ENCODE results near the gene DHRS9. TPM values are rescaled to one million over a fixed set of nuclear protein-coding genes. Genes with fewer than 3 reads are reported as not detected.

DHRS9 gene
- total and polyA plus RNA-seq, 2 donors (not counting 1 experiment from before 2014, with no cell fraction given), result 0.25 to 0.94 TPM

GRCh38 chr2:169110916-169111315 lies 41.6 kb downstream of the DHRS9 start:
- Mint-ChIP-seq H3K27me3 (no peaks in the 10 kb centered on the region), H3K9me3 (ENCODE audit: insufficient read depth) (no peaks in the 10 kb centered on the region), H3K27ac (no peak overlapping the region), H3K4me1 (peaks cover 29% of the 10 kb centered on the region), H3K4me3 (no peak overlapping the region)
- Histone ChIP-seq H4K20me1 (ENCODE audit: control insufficient read depth, insufficient read depth, low read length, poor library complexity, severe bottlenecking) (no peaks in the 10 kb centered on the region), H3K4me1 (ENCODE audit: control insufficient read depth in 2 of 2, insufficient read depth in 2 of 2, low read length in 2 of 2) (peaks cover 20 to 30% of the 10 kb centered on the region in 2 donors), H3K36me3 (replicated peaks in 1 of 2; ENCODE audit: control extremely low read depth in 1 of 2, control insufficient read depth in 1 of 2, extremely low read depth in 1 of 2, insufficient read depth in 2 of 2, low read length in 1 of 2) (no peaks in the 10 kb centered on the region), H2AFZ (ENCODE audit: insufficient read depth, low read depth, low read length, poor library complexity, severe bottlenecking) (no peak overlapping the region), H3K27me3 (replicated peaks in 1 of 4; ENCODE audit: control extremely low read depth in 1 of 4, control insufficient read depth in 3 of 4, insufficient read depth in 4 of 4, low read length in 3 of 4) (peaks cover 0 to 14% (median 0%) of the 10 kb centered on the region in 4 experiments), H3K79me2 (ENCODE audit: control insufficient read depth, insufficient read depth, low read length) (no peaks in the 10 kb centered on the region), H3K4me3 (ENCODE audit: control extremely low read depth in 1 of 5, extremely low read depth in 1 of 5, insufficient read depth in 1 of 5, low read depth in 2 of 5, low read length in 4 of 5) (no peak overlapping the region), H3K27ac (ENCODE audit: low read length in 2 of 2) (no peak overlapping the region), H3K4me2 (replicated peaks; ENCODE audit: low read depth, low read length, poor library complexity, severe bottlenecking) (no peak overlapping the region), H3K9ac (ENCODE audit: low read length) (no peak overlapping the region), H3K9me3 (ENCODE audit: control extremely low read depth in 1 of 3, control insufficient read depth in 2 of 3, insufficient read depth in 1 of 3, low read length in 2 of 3) (no peaks in the 10 kb centered on the region)
- ChIA-PET CTCF (interaction anchor here (3.4 to 4.8 kb wide), 3 partner anchors 14 to 31 kb away, joined by 26 to 45 read pairs (median 38); no protein-coding TSS in a partner anchor), POLR2A (no interaction called here)
- TF ChIP-seq, protein P1, sequence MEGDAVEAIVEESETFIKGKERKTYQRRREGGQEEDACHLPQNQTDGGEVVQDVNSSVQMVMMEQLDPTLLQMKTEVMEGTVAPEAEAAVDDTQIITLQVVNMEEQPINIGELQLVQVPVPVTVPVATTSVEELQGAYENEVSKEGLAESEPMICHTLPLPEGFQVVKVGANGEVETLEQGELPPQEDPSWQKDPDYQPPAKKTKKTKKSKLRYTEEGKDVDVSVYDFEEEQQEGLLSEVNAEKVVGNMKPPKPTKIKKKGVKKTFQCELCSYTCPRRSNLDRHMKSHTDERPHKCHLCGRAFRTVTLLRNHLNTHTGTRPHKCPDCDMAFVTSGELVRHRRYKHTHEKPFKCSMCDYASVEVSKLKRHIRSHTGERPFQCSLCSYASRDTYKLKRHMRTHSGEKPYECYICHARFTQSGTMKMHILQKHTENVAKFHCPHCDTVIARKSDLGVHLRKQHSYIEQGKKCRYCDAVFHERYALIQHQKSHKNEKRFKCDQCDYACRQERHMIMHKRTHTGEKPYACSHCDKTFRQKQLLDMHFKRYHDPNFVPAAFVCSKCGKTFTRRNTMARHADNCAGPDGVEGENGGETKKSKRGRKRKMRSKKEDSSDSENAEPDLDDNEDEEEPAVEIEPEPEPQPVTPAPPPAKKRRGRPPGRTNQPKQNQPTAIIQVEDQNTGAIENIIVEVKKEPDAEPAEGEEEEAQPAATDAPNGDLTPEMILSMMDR (IDR thresholded peaks at IDR 0.05), result no peak
- no peak for TF ChIP-seq EZH2 (IDR thresholded peaks at IDR 0.05; ENCODE audit: borderline replicate concordance, insufficient read depth, low read depth, low read length, poor library complexity, severe bottlenecking)
- intact Hi-C loops (cut with micrococcal nuclease), result no loop called here
- ATAC-seq (ENCODE audit: low read depth) (no peak), DNase-seq (no peak)
- WGBS (ENCODE audit: insufficient coverage), result 28% methylated on average over 13 of the region's 18 CpGs

GRCh38 chr2:169112841-169113240 lies 43.5 kb downstream of the DHRS9 start:
- Histone ChIP-seq H2AFZ (ENCODE audit: insufficient read depth, low read depth, low read length, poor library complexity, severe bottlenecking) (no peak overlapping the region), H3K36me3 (replicated peaks in 1 of 2; ENCODE audit: control extremely low read depth in 1 of 2, control insufficient read depth in 1 of 2, extremely low read depth in 1 of 2, insufficient read depth in 2 of 2, low read length in 1 of 2) (no peaks in the 10 kb centered on the region), H3K27ac (ENCODE audit: low read length in 2 of 2) (no peak overlapping the region), H4K20me1 (ENCODE audit: control insufficient read depth, insufficient read depth, low read length, poor library complexity, severe bottlenecking) (no peaks in the 10 kb centered on the region), H3K4me3 (ENCODE audit: control extremely low read depth in 1 of 5, extremely low read depth in 1 of 5, insufficient read depth in 1 of 5, low read depth in 2 of 5, low read length in 4 of 5) (no peak overlapping the region), H3K4me1 (ENCODE audit: control insufficient read depth in 2 of 2, insufficient read depth in 2 of 2, low read length in 2 of 2) (peaks cover 11 to 16% of the 10 kb centered on the region in 2 donors), H3K27me3 (replicated peaks in 1 of 4; ENCODE audit: control extremely low read depth in 1 of 4, control insufficient read depth in 3 of 4, insufficient read depth in 4 of 4, low read length in 3 of 4) (peaks cover 0 to 15% (median 2%) of the 10 kb centered on the region in 4 experiments), H3K9ac (ENCODE audit: low read length) (no peak overlapping the region), H3K9me3 (ENCODE audit: control extremely low read depth in 1 of 3, control insufficient read depth in 2 of 3, insufficient read depth in 1 of 3, low read length in 2 of 3) (no peaks in the 10 kb centered on the region), H3K79me2 (ENCODE audit: control insufficient read depth, insufficient read depth, low read length) (no peaks in the 10 kb centered on the region), H3K4me2 (replicated peaks; ENCODE audit: low read depth, low read length, poor library complexity, severe bottlenecking) (no peak overlapping the region)
- Mint-ChIP-seq H3K4me3 (no peak overlapping the region), H3K4me1 (peaks cover 14% of the 10 kb centered on the region), H3K9me3 (ENCODE audit: insufficient read depth) (no peaks in the 10 kb centered on the region), H3K27me3 (no peaks in the 10 kb centered on the region), H3K27ac (no peak overlapping the region)
- WGBS (ENCODE audit: insufficient coverage), result 94% methylated on average over 4 of the region's 6 CpGs
- CTCF ChIA-PET, result interaction anchor here (1.7 kb wide), 2 partner anchors 19 to 27 kb away, joined by 3 to 4 read pairs; no protein-coding TSS in a partner anchor
- TF ChIP-seq, protein P1 (IDR thresholded peaks at IDR 0.05), result no peak
- TF ChIP-seq EZH2 (IDR thresholded peaks at IDR 0.05; ENCODE audit: borderline replicate concordance, insufficient read depth, low read depth, low read length, poor library complexity, severe bottlenecking), result no peak
- ATAC-seq (ENCODE audit: low read depth) (no peak), DNase-seq (no peak)
- intact Hi-C loops (cut with micrococcal nuclease), result no loop called here
- POLR2A ChIA-PET, result no interaction called here

All from B cell (primary cell).